ENCODE measurements around the gene TUBB2B. TPM values are rescaled to one million over a fixed set of nuclear protein-coding genes. Genes with fewer than 3 reads are reported as not detected.
"Not testable (repeated sequence)": the region's sequence is repeated elsewhere in the genome, so short reads cannot be mapped to it uniquely, and the experiment has no call there.

Gene TUBB2B
- total and polyA plus RNA-seq, 4 donors, result 0.22 to 4.6 (median 3.2) TPM

- no peak for TF ChIP-seq ATF3 (IDR thresholded peaks at IDR 0.05)
Observed at GRCh38 chr6:3193102-3193849, 34.2 kb downstream of the TUBB2B start (continued).

- no peak for DNase-seq (ENCODE audit: low spot score)
- WGBS, result 88% methylated on average over 5 of the region's 5 CpGs
- Histone ChIP-seq H3K9ac (ENCODE audit: low read depth in 1 of 2, low read length in 2 of 2) (no peak overlapping the region), H3K4me3 (ENCODE audit: low read depth in 1 of 3, low read length in 3 of 3) (no peak overlapping the region), H3K27ac (ENCODE audit: low read depth in 1 of 2, low read length in 2 of 2) (no peak overlapping the region), H3K9me3 (ENCODE audit: control insufficient read depth in 4 of 4, low read length in 3 of 4) (no peaks in the 10 kb centered on the region), H3K4me1 (ENCODE audit: control insufficient read depth in 4 of 4, insufficient read depth in 4 of 4, low read length in 3 of 4) (no peaks in the 10 kb centered on the region), H3K27me3 (ENCODE audit: control insufficient read depth in 4 of 4, insufficient read depth in 4 of 4, low read length in 3 of 4) (peaks cover 0 to 2% (median 0%) of the 10 kb centered on the region in 4 donors), H3K36me3 (ENCODE audit: control insufficient read depth in 4 of 4, insufficient read depth in 3 of 4, low read depth in 1 of 4, low read length in 3 of 4) (no peaks in the 10 kb centered on the region)
- no peak for TF ChIP-seq NR2F2 (IDR thresholded peaks at IDR 0.05)
- TF ChIP-seq YY1 (IDR thresholded peaks at IDR 0.05), result no peak
- no peak for TF ChIP-seq SP1 (IDR thresholded peaks at IDR 0.05)
- TF ChIP-seq FOXA2 (IDR thresholded peaks at IDR 0.05), result no peak
- TF ChIP-seq GABPA (IDR thresholded peaks at IDR 0.05 in 1 of 2, conservative IDR thresholded peaks at IDR 0.05 in 1 of 2), result no peak
- no peak for TF ChIP-seq RAD21 (IDR thresholded peaks at IDR 0.05)
- no peak for TF ChIP-seq EGR1 (IDR thresholded peaks at IDR 0.05; ENCODE audit: low read depth in 2 of 2)
- no peak for TF ChIP-seq HNF4A (conservative IDR thresholded peaks at IDR 0.05)
- TF ChIP-seq FOXA1 (IDR thresholded peaks at IDR 0.05), result no peak
- TF ChIP-seq MAX (IDR thresholded peaks at IDR 0.05), result no peak
- TF ChIP-seq ZBTB33 (IDR thresholded peaks at IDR 0.05), result no peak
- no peak for TF ChIP-seq HNF4G (IDR thresholded peaks at IDR 0.05)
Observed at GRCh38 chr6:3190779-3191178, 36.7 kb downstream of the TUBB2B start.

- H3K36me3 ChIP-seq (ENCODE audit: control insufficient read depth in 4 of 4, insufficient read depth in 3 of 4, low read depth in 1 of 4, low read length in 3 of 4), result no peaks in the 10 kb centered on the region
- no peak overlapping the region for H3K9ac ChIP-seq (ENCODE audit: low read depth in 1 of 2, low read length in 2 of 2)
- TF ChIP-seq JUND (IDR thresholded peaks at IDR 0.05), result no peak
- no peak for TF ChIP-seq RXRA (IDR thresholded peaks at IDR 0.05)
- TF ChIP-seq CTCF (IDR thresholded peaks at IDR 0.05; ENCODE audit: low read depth, low read length, missing input control), result no peak
- no peak for TF ChIP-seq ATF3 (IDR thresholded peaks at IDR 0.05)
- no peak overlapping the region for H3K4me3 ChIP-seq (ENCODE audit: low read depth in 1 of 3, low read length in 3 of 3)
- no peak overlapping the region for H3K27ac ChIP-seq (ENCODE audit: low read depth in 1 of 2, low read length in 2 of 2)
- H3K4me1 ChIP-seq (ENCODE audit: control insufficient read depth in 4 of 4, insufficient read depth in 4 of 4, low read length in 3 of 4), result no peaks in the 10 kb centered on the region
- WGBS, result 86% methylated on average over 4 of the region's 4 CpGs
- no peak for DNase-seq (ENCODE audit: low spot score)
- peaks cover 0 to 2% (median 0%) of the 10 kb centered on the region in 4 donors for H3K27me3 ChIP-seq (ENCODE audit: control insufficient read depth in 4 of 4, insufficient read depth in 4 of 4, low read length in 3 of 4)
- H3K9me3 ChIP-seq (ENCODE audit: control insufficient read depth in 4 of 4, low read length in 3 of 4), result no peaks in the 10 kb centered on the region
Observed at GRCh38 chr6:3190056-3190455, 37.4 kb downstream of the TUBB2B start.

- H3K36me3 ChIP-seq (ENCODE audit: control insufficient read depth in 4 of 4, insufficient read depth in 3 of 4, low read depth in 1 of 4, low read length in 3 of 4); H3K9ac ChIP-seq (ENCODE audit: low read depth in 1 of 2, low read length in 2 of 2); H3K9me3 ChIP-seq (ENCODE audit: control insufficient read depth in 4 of 4, low read length in 3 of 4); DNase-seq (ENCODE audit: low spot score); H3K27ac ChIP-seq (ENCODE audit: low read depth in 1 of 2, low read length in 2 of 2); H3K27me3 ChIP-seq (ENCODE audit: control insufficient read depth in 4 of 4, insufficient read depth in 4 of 4, low read length in 3 of 4); H3K4me3 ChIP-seq (ENCODE audit: low read depth in 1 of 3, low read length in 3 of 3); H3K4me1 ChIP-seq (ENCODE audit: control insufficient read depth in 4 of 4, insufficient read depth in 4 of 4, low read length in 3 of 4): not testable (repeated sequence)
- WGBS, result 92% methylated on average over 10 of the region's 10 CpGs
Observed at GRCh38 chr6:3189192-3189591, 38.3 kb downstream of the TUBB2B start.
